Mesendoderm (in vitro differentiated cells): ENCODE measurements around the gene SPEM2.

ENCODE experiments used
- DNase-seq: peaks from one replicate; pipeline ENCODE4 v3.0.0; 2013
- H2AK5ac ChIP-seq: 2 replicates; pipeline ENCODE4 v1.6.1; 2013; ENCODE audit warnings: low read length, inconsistent platforms
- H2BK120ac ChIP-seq: 2 replicates; pipeline ENCODE4 v1.6.1; 2013; ENCODE audit warnings: low read depth, mild to moderate bottlenecking, low read length, moderate library complexity, mixed read lengths
- H2BK15ac ChIP-seq: replicated peaks from 2 replicates; pipeline ENCODE4 v1.6.1; 2013; ENCODE audit warnings: low read depth, mild to moderate bottlenecking, moderate library complexity
- H2BK5ac ChIP-seq: 2 replicates; pipeline ENCODE4 v1.6.1; 2013; ENCODE audit warnings: low read length, inconsistent platforms
- H3K18ac ChIP-seq: 2 replicates; pipeline ENCODE4 v1.6.1; 2013; ENCODE audit warnings: mild to moderate bottlenecking, low read length, mixed read lengths
- H3K23ac ChIP-seq: one replicate; pipeline ENCODE4 v1.6.1; 2013; ENCODE audit warnings: low read length
- H3K27ac ChIP-seq: 2 replicates; pipeline ENCODE4 v1.5.1; 2013; ENCODE audit warnings: low read depth, mild to moderate bottlenecking, inconsistent platforms, low read length, moderate library complexity
- H3K27me3 ChIP-seq: 2 replicates; pipeline ENCODE4 v1.6.1; 2013; ENCODE audit warnings: low read length, control low read depth, mild to moderate bottlenecking, inconsistent platforms; ENCODE audit not compliant: insufficient read depth, poor library complexity
- H3K36me3 ChIP-seq: 2 replicates; pipeline ENCODE4 v1.6.1; 2013; ENCODE audit warnings: low read length, inconsistent platforms; ENCODE audit not compliant: control insufficient read depth, insufficient read depth
- H3K4ac ChIP-seq: one replicate; pipeline ENCODE4 v1.6.1; 2013; ENCODE audit warnings: low read depth, mild to moderate bottlenecking, low read length, moderate library complexity
- H3K4me1 ChIP-seq: 2 replicates; pipeline ENCODE4 v1.6.1; 2013; ENCODE audit warnings: low read depth, low read length, inconsistent platforms; ENCODE audit not compliant: control insufficient read depth
- H3K4me2 ChIP-seq: 2 replicates; pipeline ENCODE4 v1.6.1; 2013; ENCODE audit warnings: low read length
- H3K4me3 ChIP-seq: 2 replicates; pipeline ENCODE4 v1.5.1; 2013; ENCODE audit warnings: mild to moderate bottlenecking, low read length
- H3K56ac ChIP-seq: one replicate; pipeline ENCODE4 v1.6.1; 2013; ENCODE audit warnings: low read length
- H3K79me1 ChIP-seq: 2 replicates; pipeline ENCODE4 v1.6.1; 2013; ENCODE audit warnings: low read length, inconsistent platforms
- H3K79me2 ChIP-seq: 2 replicates; pipeline ENCODE4 v1.6.1; 2013; ENCODE audit warnings: mild to moderate bottlenecking, low read length; ENCODE audit not compliant: control insufficient read depth, insufficient read depth
- H3K9ac ChIP-seq: 2 replicates; pipeline ENCODE4 v1.6.1; 2013; ENCODE audit warnings: low read length, inconsistent platforms
- H4K5ac ChIP-seq: one replicate; pipeline ENCODE4 v1.6.1; 2013; ENCODE audit warnings: low read length
- H4K8ac ChIP-seq: one replicate; pipeline ENCODE4 v1.6.1; 2013; ENCODE audit warnings: low read depth, mild to moderate bottlenecking, control low read depth, low read length, moderate library complexity
- WGBS: extraction: QIAGEN DNeasy Blood & Tissue Kit; methylation state at CpG from one replicate; pipeline ENCODE4 v1.1.7; 2013; ENCODE audit warnings: low lambda C conversion rate, missing lambda C conversion rate; ENCODE audit not compliant: insufficient coverage; ENCODE audit errors: extremely low coverage; 5-methylcytosine and 5-hydroxymethylcytosine counted together

SPEM2 gene

GRCh38 chr17:7408863-7409262, 16.6 kb upstream of the SPEM2 start:
- Histone ChIP-seq H3K23ac (peak overlapping the region; percentile 80), H2BK15ac (no peak overlapping the region), H3K4me3 (no peak overlapping the region), H2BK120ac (no peak overlapping the region), H3K4me1 (peaks cover 7% of the 10 kb centered on the region), H3K79me2 (no peaks in the 10 kb centered on the region), H2AK5ac (no peak overlapping the region), H4K8ac (no peak overlapping the region), H3K79me1 (no peaks in the 10 kb centered on the region), H3K9ac (peak overlapping the region; percentile 63), H2BK5ac (no peak overlapping the region), H3K56ac (peak overlapping the region; percentile 88), H3K27ac (no peak overlapping the region), H3K4me2 (no peak overlapping the region), H3K4ac (no peak overlapping the region), H3K27me3 (no peaks in the 10 kb centered on the region), H3K18ac (no peak overlapping the region), H4K5ac (no peak overlapping the region), H3K36me3 (no peaks in the 10 kb centered on the region)
- no peak for DNase-seq
- WGBS: no CpG with 5 or more reads among the region's 6 CpGs

- H2BK120ac ChIP-seq: no peak overlapping the region
- H2BK5ac ChIP-seq: no peak overlapping the region
- H3K36me3 ChIP-seq: no peaks in the 10 kb centered on the region
- no peak overlapping the region for H2BK15ac ChIP-seq
- no peak overlapping the region for H3K18ac ChIP-seq
- H3K23ac ChIP-seq: no peak overlapping the region
- no CpG with 5 or more reads among the region's 6 CpGs for WGBS
- no peak overlapping the region for H2AK5ac ChIP-seq
- H3K4me1 ChIP-seq: peaks cover 7% of the 10 kb centered on the region
- DNase-seq: no peak
- no peaks in the 10 kb centered on the region for H3K79me2 ChIP-seq
- no peak overlapping the region for H3K27ac ChIP-seq
- H3K27me3 ChIP-seq: no peaks in the 10 kb centered on the region
- no peak overlapping the region for H4K5ac ChIP-seq
- H3K4me3 ChIP-seq: no peak overlapping the region
- no peak overlapping the region for H3K4ac ChIP-seq
- no peak overlapping the region for H3K56ac ChIP-seq
- H4K8ac ChIP-seq: no peak overlapping the region
- no peak overlapping the region for H3K4me2 ChIP-seq
- H3K9ac ChIP-seq: no peak overlapping the region
- H3K79me1 ChIP-seq: no peaks in the 10 kb centered on the region
Measured at GRCh38 chr17:7409716-7410115, 15.7 kb upstream of the SPEM2 start.

- Histone ChIP-seq H3K4ac (no peak overlapping the region), H2BK15ac (no peak overlapping the region), H4K5ac (no peak overlapping the region), H3K4me1 (peaks cover 7% of the 10 kb centered on the region), H3K4me3 (no peak overlapping the region), H3K27ac (no peak overlapping the region), H2BK120ac (no peak overlapping the region), H3K18ac (no peak overlapping the region), H3K4me2 (no peak overlapping the region), H3K56ac (no peak overlapping the region), H3K79me1 (no peaks in the 10 kb centered on the region), H3K23ac (no peak overlapping the region), H4K8ac (no peak overlapping the region), H3K36me3 (no peaks in the 10 kb centered on the region), H3K79me2 (no peaks in the 10 kb centered on the region), H3K9ac (no peak overlapping the region), H2AK5ac (no peak overlapping the region), H3K27me3 (no peaks in the 10 kb centered on the region), H2BK5ac (no peak overlapping the region)
- WGBS: no CpG with 5 or more reads among the region's 25 CpGs
- no peak for DNase-seq
Measured at GRCh38 chr17:7410634-7411426, 14.6 kb upstream of the SPEM2 start.

- Histone ChIP-seq H3K36me3 (no peaks in the 10 kb centered on the region), H3K79me2 (no peaks in the 10 kb centered on the region), H3K27me3 (no peaks in the 10 kb centered on the region), H3K23ac (no peak overlapping the region), H3K4me2 (no peak overlapping the region), H3K4ac (no peak overlapping the region), H2BK15ac (no peak overlapping the region), H3K9ac (no peak overlapping the region), H3K4me1 (peaks cover 4% of the 10 kb centered on the region), H2BK5ac (no peak overlapping the region), H3K56ac (no peak overlapping the region), H2BK120ac (no peak overlapping the region), H4K5ac (no peak overlapping the region), H4K8ac (no peak overlapping the region), H3K4me3 (no peak overlapping the region), H2AK5ac (no peak overlapping the region), H3K79me1 (no peaks in the 10 kb centered on the region), H3K18ac (no peak overlapping the region), H3K27ac (no peak overlapping the region)
- WGBS: no CpG with 5 or more reads among the region's 8 CpGs
- DNase-seq: no peak
Measured at GRCh38 chr17:7411427-7411750, 14.0 kb upstream of the SPEM2 start.

- H2BK15ac ChIP-seq: no peak overlapping the region
- H3K36me3 ChIP-seq: no peaks in the 10 kb centered on the region
- H3K23ac ChIP-seq: peak overlapping the region; percentile 3
- no peak overlapping the region for H4K5ac ChIP-seq
- no peaks in the 10 kb centered on the region for H3K79me1 ChIP-seq
- H3K27ac ChIP-seq: no peak overlapping the region
- DNase-seq: no peak
- H3K79me2 ChIP-seq: no peaks in the 10 kb centered on the region
- H3K4me2 ChIP-seq: no peak overlapping the region
- H3K27me3 ChIP-seq: no peaks in the 10 kb centered on the region
- no CpG with 5 or more reads among the region's 6 CpGs for WGBS
- H2AK5ac ChIP-seq: no peak overlapping the region
- no peak overlapping the region for H2BK120ac ChIP-seq
- H4K8ac ChIP-seq: no peak overlapping the region
- no peak overlapping the region for H2BK5ac ChIP-seq
- H3K9ac ChIP-seq: no peak overlapping the region
- no peak overlapping the region for H3K18ac ChIP-seq
- H3K4me1 ChIP-seq: no peaks in the 10 kb centered on the region
- H3K4me3 ChIP-seq: no peak overlapping the region
- no peak overlapping the region for H3K4ac ChIP-seq
- no peak overlapping the region for H3K56ac ChIP-seq
Measured at GRCh38 chr17:7413346-7413985, 11.9 kb upstream of the SPEM2 start.
